ENCODE results near the gene DNLZ. TPM values are rescaled to one million over a fixed set of nuclear protein-coding genes. Genes with fewer than 3 reads are reported as not detected.

Gene DNLZ
- total and polyA plus RNA-seq, 8 donors, result 10.1 to 26.8 (median 15.1) TPM

- ATAC-seq (no peak), DNase-seq (no peak), FAIRE-seq (no peak)
- Histone ChIP-seq H3K27ac (no peak overlapping the region), H3K36me3 (no peaks in the 10 kb centered on the region), H3K27me3 (no peaks in the 10 kb centered on the region), H3K4me1 (no peaks in the 10 kb centered on the region), H3K9me3 (no peaks in the 10 kb centered on the region), H3K4me3 (no peak overlapping the region)
- WGBS, 2 donors, result 79 to 84% methylated on average over 5 of the region's 5 CpGs
- no peak for TF ChIP-seq CTCF (IDR thresholded peaks at IDR 0.05)
- intact Hi-C loops (cut with DNase I), result loop anchor here in 1 of 3 donors (10.0 kb wide), 1 partner anchor 325 kb away; no protein-coding TSS in a partner anchor
These were observed 53.7 kb downstream of the DNLZ start for GRCh38 chr9:136309806-136310220.

Other genes with a start within 250 kb of the DNLZ start
- 10 to 100 TPM in 4 of 6 donors, 1 to 10 TPM in 2; 8.0 to 17.8 (median 11.8) TPM for gene TMEM250, start 244.9 kb downstream of the DNLZ start, total RNA-seq
- 10 to 100 TPM in 1 of 2 donors, 1 to 10 TPM in 1; 9.8 to 12.1 TPM for gene TMEM250, start 244.9 kb downstream of the DNLZ start, polyA plus RNA-seq
- gene LHX3, start 158.6 kb downstream of the DNLZ start, total RNA-seq, result not detected
- gene LHX3, start 158.6 kb downstream of the DNLZ start, polyA plus RNA-seq, result not detected
- gene QSOX2, start 117.9 kb downstream of the DNLZ start, total RNA-seq, result 10 to 100 TPM in 3 of 6 donors, 1 to 10 TPM in 3; 6.8 to 11.0 (median 10.4) TPM
- gene QSOX2, start 117.9 kb downstream of the DNLZ start, polyA plus RNA-seq, result 10 to 100 TPM; 12.2 to 19.1 TPM
- gene CCDC187, start 59.6 kb downstream of the DNLZ start, total RNA-seq, result under 1 TPM; 0.14 to 0.58 (median 0.36) TPM
- 1 to 10 TPM; 2.0 to 2.6 TPM for gene CCDC187, start 59.6 kb downstream of the DNLZ start, polyA plus RNA-seq
- gene GPSM1, start 36.2 kb downstream of the DNLZ start, total RNA-seq, result 10 to 100 TPM in 4 of 6 donors, 1 to 10 TPM in 2; 6.8 to 22.7 (median 11.5) TPM
- gene GPSM1, start 36.2 kb downstream of the DNLZ start, polyA plus RNA-seq, result 10 to 100 TPM; 33.7 to 54.4 TPM
- 1 to 10 TPM in 2 of 6 donors, under 1 TPM in 4; 0.23 to 5.1 (median 0.86) TPM for gene CARD9, start 9.9 kb upstream of the DNLZ start, total RNA-seq
- 1 to 10 TPM; 1.3 to 2.9 TPM for gene CARD9, start 9.9 kb upstream of the DNLZ start, polyA plus RNA-seq
- gene SNAPC4, start 36.4 kb upstream of the DNLZ start, total RNA-seq, result 1 to 10 TPM; 3.8 to 6.4 (median 4.7) TPM
- gene SNAPC4, start 36.4 kb upstream of the DNLZ start, polyA plus RNA-seq, result 10 to 100 TPM; 18.1 to 22.0 TPM
- gene ENTR1, start 46.9 kb upstream of the DNLZ start, total RNA-seq, result 10 to 100 TPM; 13.8 to 29.1 (median 20.4) TPM
- gene ENTR1, start 46.9 kb upstream of the DNLZ start, polyA plus RNA-seq, result 10 to 100 TPM; 34.9 to 36.6 TPM
- gene PMPCA, start 46.9 kb upstream of the DNLZ start, total RNA-seq, result 10 to 100 TPM; 16.3 to 23.7 (median 17.4) TPM
- gene PMPCA, start 46.9 kb upstream of the DNLZ start, polyA plus RNA-seq, result 10 to 100 TPM; 43.0 to 51.4 TPM
- gene INPP5E, start 76.1 kb upstream of the DNLZ start, total RNA-seq, result 1 to 10 TPM; 3.8 to 10.0 (median 5.2) TPM
- gene INPP5E, start 76.1 kb upstream of the DNLZ start, polyA plus RNA-seq, result 10 to 100 TPM; 13.9 to 14.9 TPM
- 10 to 100 TPM; 32.1 to 46.6 (median 39.5) TPM for gene SEC16A, start 119.3 kb upstream of the DNLZ start, total RNA-seq
- 10 to 100 TPM; 49.7 to 66.9 TPM for gene SEC16A, start 119.3 kb upstream of the DNLZ start, polyA plus RNA-seq
- gene NOTCH1, start 182.3 kb upstream of the DNLZ start, total RNA-seq, result 10 to 100 TPM; 19.6 to 39.8 (median 25.6) TPM
- 10 to 100 TPM in 1 of 2 donors, 1 to 10 TPM in 1; 9.3 to 20.1 TPM for gene NOTCH1, start 182.3 kb upstream of the DNLZ start, polyA plus RNA-seq

Measured in pancreas (tissue), 10 donors.